Chondrocyte (in vitro differentiated cells): ENCODE data around the gene ECE1. TPM values are rescaled to one million over a fixed set of nuclear protein-coding genes. Genes with fewer than 3 reads are reported as not detected.

Source experiments
- DNase-seq: peaks from one replicate; pipeline ENCODE4 v3.0.0; 2021; ENCODE audit warnings: mixed read lengths, low spot score
- H3K27ac Mint-ChIP-seq: one replicate; pipeline ENCODE4 v1.8.0; 2021; ENCODE audit warnings: mild to moderate bottlenecking, moderate library complexity, mixed read lengths; ENCODE audit not compliant: unreplicated experiment
- H3K27me3 Mint-ChIP-seq: 2 replicates; pipeline ENCODE4 v1.8.0; 2021; ENCODE audit warnings: low read depth, mixed read lengths
- H3K36me3 Mint-ChIP-seq: 2 replicates; pipeline ENCODE4 v1.8.0; 2021; ENCODE audit warnings: low read depth, mixed read lengths
- H3K4me1 Mint-ChIP-seq: 2 replicates; pipeline ENCODE4 v1.8.0; 2021; ENCODE audit warnings: low read depth, mild to moderate bottlenecking, mixed read lengths
- H3K4me3 Mint-ChIP-seq: one replicate; pipeline ENCODE4 v1.8.0; 2021; ENCODE audit warnings: mild to moderate bottlenecking, moderate library complexity, mixed read lengths; ENCODE audit not compliant: unreplicated experiment
- H3K9me3 Mint-ChIP-seq: 2 replicates; pipeline ENCODE4 v1.8.0; 2021; ENCODE audit warnings: low read depth, mixed read lengths
- total RNA-seq: library from RNA; stranded (reverse); gene quantifications from 3 replicates; pipeline ENCODE4 v1.2.1, GENCODE V29; 2021
- TF ChIP-seq, protein P1 (sequence below): fragments of 200-600 bp; sonication (generic); IDR thresholded peaks from 2 replicates; pipeline ENCODE4 v1.5.0; 2021; ENCODE audit warnings: antibody characterized with exemption, mild to moderate bottlenecking, moderate library complexity

ECE1 gene
- total RNA-seq, 1 donor from 2014 or later, result 98.5 TPM

DNA sequence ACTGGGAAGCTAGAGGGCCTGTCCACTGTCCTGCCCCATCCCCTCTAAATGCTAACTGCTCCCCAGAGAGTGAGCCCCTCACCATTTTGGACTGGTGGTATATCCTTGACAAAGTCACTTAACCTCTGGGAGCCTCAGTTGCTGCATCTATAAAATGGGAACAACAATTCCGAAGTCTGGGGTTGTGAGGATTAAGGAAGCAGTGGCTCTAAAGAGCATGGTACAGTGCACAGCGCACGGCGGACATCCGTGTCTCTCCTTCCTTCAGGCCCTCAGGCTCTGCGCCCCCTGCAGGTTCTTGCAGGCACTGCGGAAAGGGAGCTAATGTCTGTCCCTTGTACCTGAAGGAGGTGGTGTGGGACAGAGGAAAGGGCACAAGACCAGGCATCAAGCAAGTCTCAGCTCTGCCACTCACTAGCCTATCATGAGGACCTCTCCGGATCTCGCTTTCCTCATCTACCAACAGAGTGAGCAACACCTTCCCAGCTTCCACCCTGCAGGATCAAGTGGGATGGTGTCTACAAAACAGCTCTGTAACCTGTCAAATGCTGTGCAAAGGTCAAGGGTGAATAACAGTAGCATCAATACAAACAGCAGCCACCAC is 20.1 kb downstream of the ECE1 start:
- Mint-ChIP-seq H3K36me3 (peaks cover 29% of the 10 kb centered on the region), H3K9me3 (no peaks in the 10 kb centered on the region), H3K4me1 (peaks cover 29% of the 10 kb centered on the region), H3K27ac (no peak overlapping the region), H3K27me3 (no peaks in the 10 kb centered on the region), H3K4me3 (no peak overlapping the region)
- DNase-seq, result no peak
- TF ChIP-seq, protein P1, sequence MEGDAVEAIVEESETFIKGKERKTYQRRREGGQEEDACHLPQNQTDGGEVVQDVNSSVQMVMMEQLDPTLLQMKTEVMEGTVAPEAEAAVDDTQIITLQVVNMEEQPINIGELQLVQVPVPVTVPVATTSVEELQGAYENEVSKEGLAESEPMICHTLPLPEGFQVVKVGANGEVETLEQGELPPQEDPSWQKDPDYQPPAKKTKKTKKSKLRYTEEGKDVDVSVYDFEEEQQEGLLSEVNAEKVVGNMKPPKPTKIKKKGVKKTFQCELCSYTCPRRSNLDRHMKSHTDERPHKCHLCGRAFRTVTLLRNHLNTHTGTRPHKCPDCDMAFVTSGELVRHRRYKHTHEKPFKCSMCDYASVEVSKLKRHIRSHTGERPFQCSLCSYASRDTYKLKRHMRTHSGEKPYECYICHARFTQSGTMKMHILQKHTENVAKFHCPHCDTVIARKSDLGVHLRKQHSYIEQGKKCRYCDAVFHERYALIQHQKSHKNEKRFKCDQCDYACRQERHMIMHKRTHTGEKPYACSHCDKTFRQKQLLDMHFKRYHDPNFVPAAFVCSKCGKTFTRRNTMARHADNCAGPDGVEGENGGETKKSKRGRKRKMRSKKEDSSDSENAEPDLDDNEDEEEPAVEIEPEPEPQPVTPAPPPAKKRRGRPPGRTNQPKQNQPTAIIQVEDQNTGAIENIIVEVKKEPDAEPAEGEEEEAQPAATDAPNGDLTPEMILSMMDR, result peak; percentile 91

DNA sequence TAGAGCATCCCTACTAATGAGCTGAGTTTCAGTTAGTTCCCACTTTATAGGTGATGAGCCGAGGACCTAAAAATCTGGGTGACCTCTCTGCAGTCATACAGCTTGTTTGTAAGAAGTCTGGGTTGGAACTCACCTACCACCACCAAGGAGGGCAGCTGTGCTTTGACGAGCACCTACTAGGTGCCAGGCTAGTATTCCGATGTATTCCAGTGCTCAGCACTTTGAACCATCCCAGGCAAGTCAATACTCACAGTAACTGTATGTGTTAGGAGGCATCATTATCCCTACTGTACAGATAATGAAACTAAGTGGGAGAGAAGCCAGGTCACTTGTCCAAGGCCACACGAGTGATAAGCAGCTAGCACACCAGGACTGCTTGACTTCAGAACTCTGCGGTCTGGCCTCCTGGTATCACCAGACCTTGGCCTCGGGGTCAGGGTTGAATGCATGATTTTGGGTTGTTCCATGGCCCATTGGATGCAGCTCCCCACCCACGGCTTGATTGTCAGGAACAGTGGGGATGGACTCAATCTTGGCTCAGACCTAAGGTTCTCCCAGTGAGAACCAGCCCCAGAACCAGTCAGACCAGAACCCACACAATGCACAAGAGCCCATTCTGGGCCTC is 20.7 kb downstream of the ECE1 start:
- Mint-ChIP-seq H3K36me3 (peaks cover 28% of the 10 kb centered on the region), H3K4me1 (peaks cover 35% of the 10 kb centered on the region), H3K9me3 (no peaks in the 10 kb centered on the region), H3K27me3 (no peaks in the 10 kb centered on the region), H3K27ac (no peak overlapping the region), H3K4me3 (no peak overlapping the region)
- no peak for DNase-seq
- TF ChIP-seq, protein P1, result no peak

DNA sequence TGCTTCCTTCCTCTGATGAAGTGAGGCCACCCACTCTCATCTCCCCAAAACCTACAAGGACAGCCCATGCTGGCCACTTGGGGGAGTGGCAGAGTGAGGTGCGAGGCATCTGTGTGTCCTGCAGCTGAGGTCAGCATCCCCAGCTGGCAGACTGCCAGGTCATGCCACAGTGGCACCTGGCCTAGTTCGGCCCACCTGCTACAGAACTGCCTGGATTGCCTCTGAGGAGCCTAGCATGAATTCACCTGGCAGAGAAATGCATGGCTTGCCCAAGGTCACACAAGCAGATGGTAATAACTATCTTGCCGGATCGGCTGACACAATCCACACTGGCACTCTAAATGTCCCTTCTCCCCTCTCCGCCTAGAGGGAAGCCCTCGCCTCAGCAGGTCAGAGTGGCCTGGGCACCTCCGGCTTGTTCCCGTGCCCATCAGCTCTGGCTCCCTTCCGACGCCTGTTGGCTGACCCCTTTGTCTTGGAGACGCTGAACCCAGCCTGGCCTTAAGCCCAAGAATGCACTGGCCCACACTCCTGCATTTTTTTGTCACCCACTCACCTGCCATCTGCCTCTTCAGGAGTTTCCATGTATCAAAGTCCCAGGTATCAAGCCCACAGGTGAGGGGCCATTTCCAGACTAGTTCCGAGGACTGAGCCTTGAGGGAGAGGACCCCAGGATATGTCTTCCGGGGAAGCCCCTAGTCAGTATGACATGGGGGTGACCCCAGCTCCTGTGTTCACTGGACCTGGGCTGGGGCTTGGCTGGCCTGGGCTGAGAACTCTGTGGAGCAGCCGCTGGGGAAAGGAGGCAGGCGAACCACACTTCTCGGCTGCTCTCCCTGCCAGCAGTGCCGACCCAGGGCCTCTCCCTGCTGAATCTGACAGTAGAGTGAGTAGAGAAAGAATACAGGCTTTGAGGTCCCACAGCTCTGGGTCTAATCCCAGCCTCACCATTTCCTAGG is 21.7 kb downstream of the ECE1 start:
- no peak overlapping the region for H3K27ac Mint-ChIP-seq
- H3K4me3 Mint-ChIP-seq, result no peak overlapping the region
- peaks cover 26% of the 10 kb centered on the region for H3K36me3 Mint-ChIP-seq
- no peaks in the 10 kb centered on the region for H3K27me3 Mint-ChIP-seq
- H3K9me3 Mint-ChIP-seq, result no peaks in the 10 kb centered on the region
- TF ChIP-seq, protein P1, result no peak
- DNase-seq, result no peak
- peaks cover 40% of the 10 kb centered on the region for H3K4me1 Mint-ChIP-seq

DNA sequence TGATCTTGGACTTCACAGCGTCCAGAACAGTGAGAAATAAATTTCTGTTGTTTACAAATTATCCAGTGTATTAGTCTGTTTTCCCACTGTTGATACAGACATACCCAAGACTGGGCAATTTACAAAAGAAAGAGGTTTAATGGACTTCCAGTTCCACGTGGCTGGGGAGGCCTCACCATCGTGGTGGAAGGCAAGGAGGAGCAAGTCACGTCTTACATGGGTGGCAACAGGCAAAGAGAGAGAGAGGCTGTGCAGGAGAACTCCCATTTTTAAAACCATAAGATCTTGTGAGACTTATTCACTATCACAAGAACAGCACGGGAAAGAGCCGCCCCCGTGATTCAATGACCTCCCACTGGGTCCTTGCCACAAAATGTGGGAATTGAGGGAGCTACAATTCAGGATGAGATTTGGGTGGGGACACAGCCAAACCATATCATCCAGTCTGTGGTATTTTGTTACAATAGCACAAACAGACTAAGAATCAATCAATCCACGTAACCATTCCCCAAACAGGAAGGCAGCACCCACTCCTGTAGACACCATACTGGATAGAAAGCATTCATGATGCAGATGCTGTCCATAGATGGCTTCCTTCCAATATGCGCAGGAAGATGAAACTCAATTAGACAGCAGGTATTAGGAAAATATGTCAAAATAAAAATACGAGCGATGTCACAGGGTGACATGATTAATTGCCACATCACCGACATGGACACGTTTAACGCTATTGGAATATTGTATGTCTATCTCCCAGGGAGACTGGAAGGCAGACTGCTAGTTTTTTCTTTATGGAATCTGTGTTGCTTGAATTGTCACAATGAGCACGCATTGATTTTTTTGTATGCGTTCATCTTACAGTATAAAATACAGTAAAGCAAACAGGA is 22.8 kb downstream of the ECE1 start:
- Mint-ChIP-seq H3K27ac (peak overlapping the region; percentile 80), H3K4me1 (peaks cover 48% of the 10 kb centered on the region)

More for the DNA sequence above, 22.8 kb downstream of the ECE1 start:
- Mint-ChIP-seq H3K9me3 (no peaks in the 10 kb centered on the region), H3K4me3 (no peak overlapping the region), H3K36me3 (peaks cover 26% of the 10 kb centered on the region), H3K27me3 (no peaks in the 10 kb centered on the region)
- no peak for DNase-seq
- TF ChIP-seq, protein P1, result no peak
